HG03097 (cell line): ENCODE measurements around the gene TMEM94.
"Not testable (repeated sequence)": the region's sequence is repeated elsewhere in the genome, so short reads cannot be mapped to it uniquely, and the experiment has no call there.

Experiments used
- ATAC-seq: cut with Tn5 transposase; IDR thresholded peaks from one replicate; pipeline ENCODE4 v1.9.1; 2021; ENCODE audit not compliant: unreplicated experiment, low FRiP score

The TMEM94 gene

DNA sequence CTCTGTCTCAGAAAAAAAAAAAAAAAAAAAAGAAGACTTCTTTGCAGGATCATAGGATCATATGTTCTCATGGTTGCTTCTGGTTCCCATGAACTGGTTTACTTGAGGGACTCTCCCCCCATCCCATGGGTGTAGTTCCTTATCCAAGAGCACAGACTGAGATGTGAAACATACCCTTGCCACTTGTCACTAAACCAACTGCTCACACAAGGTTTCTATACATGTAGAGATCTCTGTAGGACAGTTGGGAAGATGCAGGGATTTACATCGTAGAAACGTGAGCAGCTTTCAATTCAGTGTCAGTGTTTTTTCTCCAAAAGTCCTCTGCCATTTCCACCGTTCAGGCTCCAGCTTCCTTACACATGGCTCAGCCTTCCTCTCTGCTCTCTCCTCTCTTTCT lies 11.1 kb upstream of the TMEM94 start:
- ATAC-seq = no peak

GRCh38 chr17:75445896-75446295 lies 10.5 kb upstream of the TMEM94 start:
- not testable (repeated sequence) for ATAC-seq

- no peak for ATAC-seq
These were observed 8.2 kb upstream of the TMEM94 start for GRCh38 chr17:75447951-75448856.

- no peak for ATAC-seq
These were observed 6.2 kb upstream of the TMEM94 start for GRCh38 chr17:75450270-75450669.

DNA sequence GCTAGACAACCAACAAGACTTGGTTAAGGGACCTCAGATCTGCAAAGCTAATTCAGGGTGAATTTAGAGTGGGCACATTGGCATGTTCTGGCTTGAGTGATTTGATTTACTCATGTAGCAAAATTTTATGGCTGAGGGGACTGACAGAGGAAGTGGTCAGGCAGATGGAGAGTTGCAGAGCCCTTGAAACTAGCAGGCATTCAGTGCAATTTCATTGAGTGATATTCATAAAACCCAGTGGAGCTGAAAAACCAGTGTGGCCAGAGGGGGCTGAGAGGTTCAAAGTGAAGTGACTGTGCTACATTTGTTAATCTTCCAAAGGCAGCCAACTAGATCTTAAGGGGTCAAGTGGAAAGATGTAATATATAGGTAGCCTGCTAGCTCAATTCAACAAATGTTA lies 2.2 kb upstream of the TMEM94 start:
- no peak for ATAC-seq

DNA sequence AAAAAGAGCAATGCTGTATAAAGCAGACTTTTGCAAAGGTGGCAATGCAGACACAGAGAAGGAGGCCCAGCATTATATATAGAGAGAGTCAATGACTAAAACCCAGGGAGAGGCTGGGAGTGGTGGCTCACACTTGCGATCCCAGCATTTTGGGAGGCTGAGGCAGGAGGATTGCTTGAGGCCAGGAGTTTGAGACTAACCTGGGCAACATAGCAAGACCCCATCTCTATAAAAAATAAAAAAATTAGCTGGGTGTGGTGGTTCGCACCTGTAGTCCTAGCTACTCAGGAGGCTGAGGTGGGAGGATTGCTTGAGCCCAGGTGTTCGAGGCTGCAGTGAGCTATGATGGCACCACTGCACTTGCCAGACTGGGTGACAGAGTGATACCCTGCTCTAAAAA lies 1.8 kb upstream of the TMEM94 start:
- not testable (repeated sequence) for ATAC-seq

- no peak for ATAC-seq
These were observed 407 bp upstream of the TMEM94 start for GRCh38 chr17:75456039-75456416.

- ATAC-seq = no peak
These were observed 716 bp downstream of the TMEM94 start for GRCh38 chr17:75457047-75457654.

GRCh38 chr17:75459246-75459589 lies 2.8 kb downstream of the TMEM94 start:
- ATAC-seq = no peak

DNA sequence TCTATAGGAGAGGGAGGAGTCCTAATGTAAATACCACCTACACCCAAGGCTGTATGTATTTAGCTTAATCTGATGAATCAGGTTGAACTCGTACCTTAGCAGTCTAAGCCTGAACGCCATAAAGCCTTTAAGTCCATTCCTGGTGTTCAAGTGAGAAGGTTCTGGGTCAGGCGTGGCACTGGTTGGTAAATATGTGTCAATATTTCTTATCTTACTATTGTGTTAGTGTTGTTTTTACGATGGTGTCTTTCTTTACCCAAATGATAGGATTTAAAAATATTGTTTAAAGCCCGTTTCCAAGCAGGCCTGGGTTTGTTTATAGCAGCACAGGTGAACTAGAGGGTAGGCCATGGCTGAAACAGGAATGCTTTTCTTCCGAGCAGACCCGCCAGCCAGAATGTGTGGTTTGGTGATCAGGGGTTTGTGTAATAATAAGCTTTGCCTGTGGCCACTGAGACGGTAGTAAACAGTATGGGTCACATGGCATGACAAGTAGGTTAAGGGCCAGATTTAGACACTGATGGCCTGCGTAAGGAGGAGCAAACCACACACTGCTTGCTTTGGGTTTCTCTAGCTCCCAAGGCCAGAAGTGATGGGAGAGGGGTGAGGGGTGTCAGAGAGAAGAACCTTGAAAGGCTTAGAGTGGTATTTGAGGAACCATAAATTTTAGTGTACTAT lies 3.3 kb downstream of the TMEM94 start:
- ATAC-seq = no peak

- ATAC-seq = no peak
These were observed 3.9 kb downstream of the TMEM94 start for GRCh38 chr17:75460295-75460694.

GRCh38 chr17:75463603-75464002 lies 7.2 kb downstream of the TMEM94 start:
- ATAC-seq = no peak

DNA sequence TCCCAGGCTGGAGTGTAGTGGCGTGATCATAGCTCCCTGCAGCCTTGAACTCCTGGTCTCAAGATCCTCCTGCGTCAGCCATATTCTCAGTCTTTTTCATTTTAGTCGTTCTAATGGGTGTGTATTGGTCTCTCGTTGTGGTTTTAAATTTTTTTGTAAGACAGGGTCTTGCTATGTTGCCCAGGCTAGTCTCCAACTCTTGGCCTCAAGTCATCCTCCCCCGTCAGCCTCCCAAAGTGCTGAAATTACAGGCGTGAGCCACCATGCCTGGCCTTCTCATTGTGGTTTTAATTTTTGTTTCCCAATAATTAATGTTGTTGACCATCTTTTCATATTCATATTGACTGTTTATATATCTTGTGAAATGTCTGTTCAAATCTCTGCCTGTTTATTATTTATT lies 8.6 kb downstream of the TMEM94 start:
- no peak for ATAC-seq

GRCh38 chr17:75468291-75468754 lies 11.9 kb downstream of the TMEM94 start:
- ATAC-seq = no peak

DNA sequence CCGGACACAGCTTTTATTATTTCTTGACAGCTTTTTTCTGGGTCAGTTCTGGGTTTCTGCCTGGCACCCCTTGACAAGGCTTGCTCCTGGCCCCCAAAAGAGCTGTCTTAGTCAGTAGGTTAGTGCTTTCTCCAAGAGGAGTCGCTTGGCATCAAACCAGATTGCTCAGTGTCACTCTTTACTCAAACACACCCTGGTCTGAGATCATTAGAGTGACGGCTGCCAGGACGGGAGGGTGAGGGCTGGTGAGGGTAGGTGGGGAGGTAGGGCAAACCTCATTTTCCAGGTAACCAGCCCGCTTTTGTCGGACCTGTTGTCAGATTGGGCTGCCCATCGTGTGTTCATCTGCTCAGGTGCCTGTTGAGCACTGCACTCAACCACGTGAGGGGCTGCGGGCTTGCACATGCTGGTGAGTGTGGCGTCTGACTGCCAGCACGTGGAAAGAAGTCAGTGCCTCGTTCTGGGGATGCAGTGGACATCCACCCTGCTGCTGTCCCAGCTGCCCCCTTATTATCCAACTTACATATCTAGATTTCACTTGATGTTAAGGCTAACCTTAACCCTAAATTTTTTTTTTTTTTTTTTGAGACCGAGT lies 12.4 kb downstream of the TMEM94 start:
- no peak for ATAC-seq

DNA sequence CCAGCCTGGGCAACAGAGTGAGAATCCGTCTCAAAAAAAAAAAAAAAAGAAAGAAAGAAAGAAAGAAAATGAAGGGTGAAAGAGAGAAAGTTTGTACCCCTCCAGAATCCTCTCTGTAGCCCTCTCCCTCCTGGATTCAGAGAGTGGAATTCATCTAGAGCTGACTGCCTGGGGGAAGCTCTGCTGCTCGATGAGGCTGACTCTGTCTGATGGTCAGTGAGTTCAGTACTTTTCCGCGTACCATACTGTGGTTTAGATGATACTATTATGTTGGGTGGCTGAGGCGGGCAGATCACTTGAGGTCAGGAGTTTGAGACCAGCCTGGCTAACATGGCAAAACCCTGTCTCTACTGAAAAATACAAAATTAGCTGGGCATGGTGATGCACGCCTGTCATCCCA lies 14.8 kb downstream of the TMEM94 start:
- no peak for ATAC-seq

- no peak for ATAC-seq
These were observed 15.7 kb downstream of the TMEM94 start for GRCh38 chr17:75472119-75472518.

- ATAC-seq = no peak
These were observed 16.8 kb downstream of the TMEM94 start for GRCh38 chr17:75473246-75473645.

- no peak for ATAC-seq
These were observed 18.3 kb downstream of the TMEM94 start for GRCh38 chr17:75474736-75475135.

GRCh38 chr17:75475144-75475835 lies 18.9 kb downstream of the TMEM94 start:
- ATAC-seq = no peak

GRCh38 chr17:75475851-75476250 lies 19.4 kb downstream of the TMEM94 start:
- no peak for ATAC-seq
